Lung (tissue), 12 donors: ENCODE measurements around the gene CNDP1. TPM values are rescaled to one million over a fixed set of nuclear protein-coding genes. Genes with fewer than 3 reads are reported as not detected.

Source experiments
- ATAC-seq: fragments of 200-7000 bp; cut with Tn5 transposase; one replicate; pipeline ENCODE4 v1.9.1; 2020; ENCODE audit warnings: moderate number of reproducible peaks; ENCODE audit not compliant: insufficient read depth, low FRiP score
- DNase-seq, 3 donors: peaks; one replicate each; pipeline ENCODE4 v3.0.0-alpha.2; 2013 to 2017
- H3K27ac ChIP-seq, 2 donors: one replicate each; pipeline ENCODE4 v1.5.1; 2013; ENCODE audit warnings: mild to moderate bottlenecking in 2 of 2, moderate library complexity in 2 of 2, control low read depth in 1 of 2, inconsistent platforms in 1 of 2, low read depth in 1 of 2, low read length in 1 of 2
- H3K27me3 ChIP-seq, 3 donors: one replicate each; pipeline ENCODE4 v1.5.1; 2013; ENCODE audit warnings: low read length in 2 of 3; ENCODE audit not compliant: control insufficient read depth in 3 of 3, insufficient read depth in 3 of 3
- H3K36me3 ChIP-seq, 4 donors: one replicate each; pipeline ENCODE4 v1.5.1; 2013; ENCODE audit warnings: low read length in 4 of 4, mild to moderate bottlenecking in 1 of 4, moderate library complexity in 1 of 4; ENCODE audit not compliant: control insufficient read depth in 4 of 4, insufficient read depth in 4 of 4
- H3K4me1 ChIP-seq, 5 donors: one replicate each; pipeline ENCODE4 v1.5.1; 2013; ENCODE audit warnings: low read length in 5 of 5, mild to moderate bottlenecking in 2 of 5, moderate library complexity in 1 of 5; ENCODE audit not compliant: control insufficient read depth in 5 of 5, insufficient read depth in 5 of 5
- H3K4me3 ChIP-seq: one replicate; pipeline ENCODE4 v1.5.1; 2013; ENCODE audit warnings: mild to moderate bottlenecking, control low read depth, moderate library complexity
- H3K9ac ChIP-seq, 2 donors: one replicate each; pipeline ENCODE4 v1.5.1; 2013; ENCODE audit warnings: low read length in 2 of 2, control low read depth in 1 of 2; ENCODE audit not compliant: insufficient read depth in 1 of 2
- H3K9me3 ChIP-seq, 4 donors: one replicate each; pipeline ENCODE4 v1.5.1; 2013; ENCODE audit warnings: low read length in 3 of 4, mild to moderate bottlenecking in 1 of 4, moderate library complexity in 1 of 4; ENCODE audit not compliant: control insufficient read depth in 4 of 4, insufficient read depth in 3 of 4
- CTCF ChIP-seq: IDR thresholded peaks from 2 replicates; pipeline ENCODE4 v1.5.1; 2012; ENCODE audit warnings: mild to moderate bottlenecking; ENCODE audit errors: control extremely low read depth, extremely low read depth
- WGBS, 2 donors: extraction: QIAGEN DNeasy Blood & Tissue Kit; methylation state at CpG; one replicate each; pipeline ENCODE4 v1.1.7; 2013; 5-methylcytosine and 5-hydroxymethylcytosine counted together
- polyA plus RNA-seq, 2 donors: library from polyadenylated mRNA; stranded (reverse); fragments of 200-250 nt; gene quantifications; one replicate each; pipeline ENCODE4 v1.2.1, GENCODE V29; 2013
- total RNA-seq, 2 donors: library from RNA; depleted of rRNA in 1 of 2; stranded (reverse); fragments of >200 nt in 1 of 2; gene quantifications; one replicate each; pipeline ENCODE4 v1.2.1, GENCODE V29; 2014 to 2021
- donor health status: control.
- donor health status: control.
- donor health status: Bipolar disorder and iron deficiency.
- donor health status: healthy.
- donor health status: DM: yes; HTN: yes; CAD: no.

Gene CNDP1
- total and polyA plus RNA-seq, 4 donors = 0.08 to 0.10 TPM; not detected in 2

GRCh38 chr18:74631623-74632350 lies 97.5 kb downstream of the CNDP1 start:
- WGBS, 2 donors = 33 to 64% methylated on average over 13 of the region's 13 CpGs
- no peak for ATAC-seq
- no peak for TF ChIP-seq CTCF
- H3K4me1 ChIP-seq = peaks cover 0 to 2% (median 0%) of the 10 kb centered on the region in 5 donors
- H3K9ac ChIP-seq = no peak overlapping the region
- DNase-seq = peak in 1 of 3 donors; percentile 35
- H3K4me3 ChIP-seq = no peak overlapping the region
- no peaks in the 10 kb centered on the region for H3K27me3 ChIP-seq
- peaks cover 8 to 29% (median 16%) of the 10 kb centered on the region in 4 donors for H3K36me3 ChIP-seq
- no peaks in the 10 kb centered on the region for H3K9me3 ChIP-seq
- no peak overlapping the region for H3K27ac ChIP-seq

GRCh38 chr18:74632351-74632679 lies 98.0 kb downstream of the CNDP1 start:
- ATAC-seq (no peak), DNase-seq (no peak)
- 79 to 95% methylated on average over 6 of the region's 6 CpGs for WGBS, 2 donors
- Histone ChIP-seq H3K27ac (peak overlapping the region in 1 of 2 donors; percentile 33), H3K9ac (no peak overlapping the region), H3K36me3 (peaks cover 8 to 29% (median 16%) of the 10 kb centered on the region in 4 donors), H3K4me1 (peaks cover 0 to 2% (median 0%) of the 10 kb centered on the region in 5 donors), H3K4me3 (no peak overlapping the region), H3K9me3 (no peaks in the 10 kb centered on the region), H3K27me3 (no peaks in the 10 kb centered on the region)
- no peak for TF ChIP-seq CTCF

GRCh38 chr18:74632856-74633255 lies 98.6 kb downstream of the CNDP1 start:
- 97 to 98% methylated on average over 4 of the region's 4 CpGs for WGBS, 2 donors
- TF ChIP-seq CTCF = no peak
- H3K4me1 ChIP-seq = peaks cover 0 to 2% (median 0%) of the 10 kb centered on the region in 5 donors
- H3K27me3 ChIP-seq = no peaks in the 10 kb centered on the region
- no peaks in the 10 kb centered on the region for H3K9me3 ChIP-seq
- no peak overlapping the region for H3K4me3 ChIP-seq
- H3K36me3 ChIP-seq = peaks cover 8 to 31% (median 16%) of the 10 kb centered on the region in 4 donors
- DNase-seq (no peak), ATAC-seq (no peak)
- no peak overlapping the region for H3K27ac ChIP-seq
- no peak overlapping the region for H3K9ac ChIP-seq
